ENCODE measurements around the gene FAM209B.
"Not testable (repeated sequence)": the region's sequence is repeated elsewhere in the genome, so short reads cannot be mapped to it uniquely, and the experiment has no call there.

Gene FAM209B, protein sequence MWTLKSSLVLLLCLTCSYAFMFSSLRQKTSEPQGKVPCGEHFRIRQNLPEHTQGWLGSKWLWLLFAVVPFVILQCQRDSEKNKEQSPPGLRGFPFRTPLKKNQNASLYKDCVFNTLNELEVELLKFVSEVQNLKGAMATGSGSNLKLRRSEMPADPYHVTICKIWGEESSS

DNA sequence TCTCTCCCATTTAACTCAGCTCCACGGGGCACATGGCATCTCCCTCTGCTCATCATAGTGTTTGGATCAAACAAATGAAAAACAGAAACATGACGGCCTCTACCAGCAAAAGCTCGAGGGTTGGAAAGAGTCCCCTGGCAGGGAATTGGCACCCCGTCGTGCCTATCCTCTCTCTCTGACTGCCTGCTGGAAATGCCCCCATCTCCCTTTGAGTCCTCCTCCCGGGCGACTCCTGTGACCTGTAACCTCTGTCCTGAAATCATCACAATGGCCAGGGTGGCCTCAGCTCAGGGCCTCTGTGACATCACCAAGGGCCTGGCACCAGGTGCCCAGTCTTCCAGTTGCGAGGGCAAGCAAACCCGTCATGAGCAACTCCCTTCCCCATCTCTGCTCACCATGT is at the start of gene FAM209B:
Gene FAM209B (plus strand): TSS at position 301 of the 400 bp plus-strand sequence. CDS start 96 bp downstream, at position 397.
- not testable (repeated sequence) for DNase-seq

DNA sequence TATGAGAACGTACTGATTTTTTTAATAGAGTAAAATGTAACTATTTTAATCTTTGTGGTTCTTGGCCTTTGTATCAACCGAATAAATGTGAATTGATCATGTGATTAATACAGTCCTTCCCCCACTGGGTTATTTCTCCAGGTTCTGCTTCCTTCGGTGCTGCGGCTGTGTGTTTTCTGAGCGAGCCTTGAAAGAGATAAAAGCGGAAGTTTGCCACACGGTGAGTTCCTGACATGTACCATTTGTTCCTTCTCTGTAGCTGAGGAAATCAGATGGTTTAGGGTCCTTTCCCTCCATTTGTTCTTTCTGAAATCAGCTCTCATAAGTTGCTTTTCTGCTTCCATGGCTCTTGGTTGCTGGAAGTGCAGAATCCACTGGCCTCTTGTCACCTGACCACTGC is 49.1 kb upstream of the FAM209B start:
- no peak for DNase-seq

DNA sequence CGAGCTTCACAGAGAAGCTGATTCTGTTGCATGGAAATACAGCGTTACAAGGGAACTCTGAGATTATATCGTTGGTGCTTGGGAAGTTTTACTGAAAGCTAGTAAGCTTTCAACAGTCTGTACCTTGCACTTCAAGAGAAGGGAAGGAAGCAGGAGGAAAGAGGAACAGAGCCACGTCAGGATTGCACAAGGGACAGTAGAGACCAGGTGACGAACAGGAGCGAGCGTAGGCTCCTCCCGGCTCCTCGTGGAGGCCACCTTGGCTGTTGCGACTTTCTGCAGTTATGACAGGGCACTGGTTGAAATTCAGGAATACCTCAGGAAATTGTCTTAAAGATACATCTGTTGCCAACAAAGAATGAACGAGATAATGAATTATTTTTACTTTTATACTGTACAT is 45.8 kb upstream of the FAM209B start:
- no peak for DNase-seq

DNA sequence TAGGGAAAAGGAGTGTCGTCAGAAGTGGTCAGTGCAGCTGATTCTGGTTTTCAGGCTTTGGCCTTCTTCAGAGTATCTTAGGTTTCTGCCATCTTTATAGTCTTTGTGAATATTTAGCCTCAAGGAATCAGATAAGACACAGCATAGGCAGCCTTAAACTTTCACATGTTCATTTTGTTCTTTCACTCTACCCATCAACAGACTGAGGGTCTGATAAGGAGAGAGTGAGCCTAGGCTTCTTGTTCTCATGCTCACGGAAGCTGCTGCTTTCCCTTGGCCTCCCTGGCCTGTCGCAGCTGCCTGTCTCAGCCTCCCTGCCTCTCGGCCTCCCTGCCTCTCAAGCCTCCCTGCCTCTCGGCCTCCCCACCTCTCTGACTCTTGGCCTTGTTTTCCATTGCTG is 44.5 kb upstream of the FAM209B start:
- DNase-seq, result no peak

DNA sequence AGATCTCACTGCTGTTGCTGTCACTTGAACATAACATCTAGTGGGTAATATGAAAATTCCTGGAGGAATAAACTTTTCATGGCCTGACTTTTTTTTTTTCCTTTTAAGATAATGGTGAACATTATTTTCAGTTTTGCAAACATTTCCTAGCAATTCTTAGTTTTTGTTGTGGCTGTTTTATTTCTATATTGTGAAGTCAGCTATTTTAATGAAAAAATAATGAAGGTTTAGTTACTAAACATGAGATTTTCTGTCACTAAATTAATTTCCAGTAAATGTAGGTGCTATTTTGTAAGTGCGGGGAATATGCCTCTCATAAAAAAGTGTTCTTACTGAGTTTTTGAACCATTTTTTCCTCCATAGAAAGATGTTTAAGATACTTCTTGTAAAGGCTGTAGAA is 31.9 kb upstream of the FAM209B start:
- no peak for DNase-seq

DNA sequence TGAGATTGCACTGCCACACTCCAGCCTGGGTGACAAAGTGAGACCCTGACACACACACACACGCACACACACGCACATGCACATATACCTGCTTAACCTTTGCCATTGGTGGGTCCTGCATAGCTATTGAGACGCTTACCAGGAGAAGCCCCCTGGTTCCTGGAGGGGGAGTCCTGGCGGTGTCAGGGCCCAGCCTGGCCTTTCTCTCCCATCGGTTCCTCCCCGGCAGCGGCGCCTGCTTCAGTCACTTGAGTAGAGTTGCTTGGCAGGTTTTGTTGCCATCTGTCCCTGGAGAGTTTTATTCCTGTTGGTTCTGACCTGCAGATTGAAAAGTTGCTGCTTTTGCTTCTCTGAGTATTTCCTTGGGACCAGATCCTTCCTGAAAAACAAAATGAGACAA is 29.1 kb upstream of the FAM209B start:
- DNase-seq, result no peak

DNA sequence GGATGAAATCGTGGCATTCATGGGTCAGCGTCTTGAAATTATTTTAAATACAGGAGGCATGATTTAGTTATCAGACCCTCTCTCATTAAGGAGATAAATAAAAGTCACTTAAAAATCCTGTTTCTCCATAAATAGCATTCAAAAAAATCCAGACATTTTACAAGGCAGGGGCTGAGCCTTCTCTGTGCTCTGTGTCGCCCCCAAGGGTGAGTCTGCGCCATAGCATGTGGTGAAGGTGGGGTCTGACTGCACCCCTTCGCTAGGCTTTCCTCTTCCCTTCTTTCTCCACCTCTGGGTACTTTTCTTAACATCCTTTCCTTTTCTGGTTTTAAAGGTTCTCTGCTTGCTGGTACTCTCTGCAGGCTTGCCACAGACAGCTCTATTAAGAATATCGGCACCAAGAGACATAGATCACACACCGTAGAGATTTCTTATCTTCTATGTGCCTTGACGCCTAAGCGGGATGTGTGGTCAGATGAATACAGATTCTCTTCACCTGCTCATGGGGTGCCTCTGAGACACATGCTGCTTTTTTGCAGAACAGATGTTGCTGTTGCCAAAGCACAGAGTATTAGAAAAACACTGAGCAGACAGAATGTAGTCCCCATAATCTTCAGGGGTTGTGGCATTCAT is 28.6 kb upstream of the FAM209B start:
- no peak for DNase-seq

DNA sequence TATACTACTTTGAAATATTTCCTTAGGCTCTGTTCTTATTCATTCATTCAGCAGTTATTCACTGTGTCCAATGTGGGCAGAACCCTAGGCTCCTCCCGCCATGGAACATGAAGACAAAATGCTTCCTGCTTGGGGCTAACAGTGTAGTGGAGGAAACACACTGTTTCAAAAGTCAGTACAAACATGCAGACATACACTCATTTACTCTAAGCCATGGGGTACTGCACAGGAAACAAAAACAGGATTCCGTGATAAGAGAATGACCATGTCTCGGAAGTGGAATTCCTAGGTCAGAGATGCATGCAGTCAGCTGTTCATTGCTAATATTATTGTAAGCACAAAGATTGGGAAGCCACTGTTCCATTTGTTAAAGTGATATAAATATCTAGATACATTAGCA is 26.9 kb upstream of the FAM209B start:
- no peak for DNase-seq

DNA sequence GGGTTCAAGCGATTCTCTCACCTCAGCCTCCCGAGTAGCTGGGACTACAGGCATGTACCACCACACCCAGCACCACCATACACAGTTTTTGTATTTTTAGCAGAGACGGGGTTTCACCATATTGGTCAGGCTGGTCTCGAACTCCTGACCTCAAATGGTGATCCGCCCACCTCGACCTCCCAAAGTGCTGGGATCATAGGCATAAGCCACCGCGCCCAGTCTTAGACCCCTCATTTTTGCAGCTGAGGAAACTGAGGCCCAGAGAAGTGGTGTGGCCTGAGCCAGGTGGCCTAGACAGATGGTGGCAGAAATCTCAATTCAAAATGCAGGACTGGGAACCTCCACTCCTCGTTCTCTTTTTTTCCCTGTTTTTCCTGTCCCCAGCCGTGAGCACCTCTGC is 21.1 kb upstream of the FAM209B start:
- DNase-seq, result no peak

DNA sequence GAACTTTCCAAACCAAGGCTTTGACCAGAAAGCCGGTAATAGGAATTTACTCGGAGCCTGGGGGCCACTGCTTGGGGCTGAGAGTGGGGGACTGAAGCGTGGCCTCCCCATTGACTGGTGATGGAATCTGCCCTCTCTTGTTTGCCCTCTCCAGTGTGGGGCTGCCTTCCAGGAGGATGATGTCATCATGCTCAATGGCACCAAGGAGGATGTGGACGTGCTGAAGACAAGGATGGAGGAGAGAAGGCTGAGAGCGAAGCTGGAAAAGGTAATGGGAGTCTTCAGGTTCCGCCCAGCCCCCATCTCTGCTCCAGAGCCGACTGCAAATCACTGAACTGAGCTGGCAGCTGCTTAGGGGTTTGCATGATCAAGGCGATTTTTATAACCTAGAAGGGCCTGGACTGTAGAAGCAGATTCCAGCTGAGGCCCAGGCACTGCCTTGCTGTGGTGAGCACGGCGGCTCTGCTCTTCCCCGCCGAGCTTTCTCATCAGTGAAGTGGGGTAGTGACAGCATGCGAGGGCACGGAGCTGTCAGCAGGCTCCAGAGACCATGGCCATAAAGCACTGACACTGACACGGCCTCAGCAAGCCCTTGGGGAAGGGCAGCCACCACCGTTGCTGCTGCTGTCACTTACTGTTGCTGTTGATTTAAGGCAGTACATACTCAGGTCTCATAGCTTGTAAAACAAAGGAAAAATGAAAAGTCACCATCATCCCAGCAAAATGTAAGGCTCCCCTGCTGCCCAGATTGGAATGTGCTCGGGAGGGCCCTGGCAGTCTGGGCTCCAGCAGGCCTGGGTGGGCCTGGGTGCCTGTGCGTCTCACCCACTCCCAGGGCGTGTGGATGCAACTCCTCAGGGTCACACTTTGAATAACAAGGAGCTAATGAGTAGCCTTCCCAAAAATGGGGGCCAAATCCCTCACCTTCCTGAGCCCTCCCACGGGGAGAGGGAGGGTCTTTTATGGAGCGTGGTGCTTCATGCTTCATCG is 19.6 kb upstream of the FAM209B start:
- no peak for DNase-seq

DNA sequence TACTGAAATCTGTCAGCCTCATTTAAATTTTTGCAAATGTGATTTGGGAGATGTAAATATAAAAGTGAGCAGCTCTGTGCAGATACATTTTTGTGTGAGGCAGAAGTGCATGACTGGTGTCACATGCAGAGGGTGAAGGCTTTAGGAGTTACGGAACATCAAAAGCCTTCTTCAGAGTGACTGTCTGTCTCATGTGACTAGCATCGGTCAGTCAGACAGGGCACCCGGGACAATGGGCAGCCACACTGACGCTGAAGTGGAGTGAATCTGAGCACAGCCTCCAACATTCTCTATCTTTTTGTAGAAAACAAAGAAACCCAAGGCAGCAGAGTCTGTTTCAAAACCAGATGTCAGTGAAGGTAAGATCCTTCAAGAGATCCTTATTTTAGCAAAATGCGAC is 16.4 kb upstream of the FAM209B start:
- DNase-seq, result no peak

DNA sequence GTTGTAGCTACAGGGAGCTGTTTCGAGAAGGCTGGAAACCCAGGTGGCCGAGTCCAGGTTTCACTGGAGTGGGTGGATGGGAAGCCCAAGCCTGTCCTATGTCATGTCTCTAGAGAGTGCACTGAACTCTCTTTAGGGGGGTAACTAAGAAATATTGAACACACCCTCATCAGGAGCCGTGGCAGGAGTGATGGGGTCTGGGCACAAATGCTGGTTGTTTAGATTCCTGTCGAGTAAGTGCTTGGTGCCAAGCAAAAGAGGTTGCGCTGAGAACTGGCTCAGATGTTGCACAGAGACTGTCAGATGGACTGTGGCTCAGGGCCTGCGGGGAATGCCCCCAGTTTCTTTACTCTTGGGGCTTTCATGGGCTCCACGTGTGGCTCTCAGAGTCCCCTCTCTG is 15.8 kb upstream of the FAM209B start:
- no peak for DNase-seq

DNA sequence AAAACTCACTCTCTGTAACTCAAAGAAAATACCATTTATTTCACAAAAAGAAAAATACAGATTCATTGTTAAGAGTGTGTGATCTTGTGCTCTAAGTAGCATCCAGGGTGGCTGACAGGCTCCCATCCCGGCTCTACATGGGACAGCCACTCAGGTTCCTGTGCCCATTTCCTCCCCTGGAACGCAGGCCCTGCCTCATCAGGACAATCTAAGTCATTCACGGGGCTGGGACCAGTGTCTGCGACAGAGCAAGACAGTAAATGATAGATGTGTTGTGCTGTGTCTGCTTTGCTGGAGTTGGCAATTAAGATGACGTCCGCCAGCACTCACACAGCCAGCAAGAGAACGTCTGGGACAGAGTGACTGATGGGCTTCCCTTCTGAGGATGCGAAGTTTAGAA is 15.4 kb upstream of the FAM209B start:
- no peak for DNase-seq

DNA sequence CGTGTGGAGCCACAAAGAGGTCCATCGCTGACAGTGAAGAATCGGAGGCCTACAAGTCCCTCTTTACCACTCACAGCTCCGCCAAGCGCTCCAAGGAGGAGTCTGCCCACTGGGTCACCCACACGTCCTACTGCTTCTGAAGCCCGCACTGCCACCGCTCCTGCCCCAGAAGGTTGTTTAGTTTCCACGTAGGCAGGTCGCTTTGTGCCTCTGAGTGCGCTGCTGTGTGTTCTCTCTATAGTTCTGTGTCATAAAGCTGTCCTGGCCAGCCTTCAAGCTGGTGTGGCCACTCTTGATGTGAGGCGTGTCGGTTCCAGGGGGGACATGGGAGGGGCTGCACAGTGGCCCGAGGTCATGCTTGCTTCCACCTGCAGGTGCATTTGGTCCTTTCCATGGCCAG is 14.9 kb upstream of the FAM209B start:
- DNase-seq, result no peak

DNA sequence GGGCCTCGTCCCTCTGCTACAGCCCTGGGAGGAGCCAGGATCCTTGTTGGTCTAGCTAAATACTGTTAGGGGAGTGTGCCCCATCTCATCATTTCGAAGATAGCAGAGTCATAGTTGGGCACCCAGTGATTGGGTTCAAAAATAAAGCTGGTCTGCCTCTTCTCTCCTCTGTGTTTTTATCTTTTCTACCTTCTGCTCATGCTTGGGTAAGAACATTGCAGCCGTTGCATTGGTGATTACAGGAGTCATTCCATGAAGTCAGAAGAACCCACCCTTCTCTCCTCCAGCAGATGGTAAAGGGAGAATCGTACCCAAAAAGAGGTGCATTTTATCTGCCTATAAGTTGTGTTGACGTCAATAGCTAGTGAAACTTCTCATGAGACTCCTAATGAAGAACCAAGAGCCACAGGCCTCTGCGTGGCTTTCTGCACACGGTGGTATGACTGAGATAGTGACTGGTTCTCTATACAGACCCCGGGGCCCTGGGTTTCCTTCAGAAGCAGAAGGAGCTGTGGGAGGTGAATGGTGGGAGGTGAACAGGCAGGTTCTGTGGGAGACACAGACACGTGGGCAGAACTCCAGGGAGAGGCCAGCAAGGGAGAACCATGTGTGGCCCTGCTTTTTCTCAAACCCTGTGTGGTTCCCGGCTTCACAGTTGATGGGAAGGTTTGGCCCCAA is 14.2 kb upstream of the FAM209B start:
- no peak for DNase-seq

DNA sequence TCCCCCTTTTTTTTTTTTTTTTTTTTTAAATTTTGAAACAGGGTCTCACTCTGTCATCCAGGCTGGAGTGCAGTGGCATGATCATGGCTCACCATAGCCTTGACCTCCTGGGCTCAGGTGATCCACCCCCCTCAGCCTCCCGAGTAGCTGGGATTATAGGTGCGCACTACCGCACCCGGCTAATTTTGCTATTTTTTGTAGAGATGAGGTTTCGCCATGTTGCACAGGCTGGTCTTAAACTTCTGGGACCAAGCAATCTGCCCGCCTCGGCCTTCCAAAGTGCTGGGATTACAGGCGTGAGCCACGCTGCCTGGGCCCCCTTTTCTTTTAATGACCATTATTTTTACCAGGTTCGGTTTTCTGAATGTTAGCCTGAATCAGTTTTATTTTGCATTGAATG is 13.5 kb upstream of the FAM209B start:
- no peak for DNase-seq

DNA sequence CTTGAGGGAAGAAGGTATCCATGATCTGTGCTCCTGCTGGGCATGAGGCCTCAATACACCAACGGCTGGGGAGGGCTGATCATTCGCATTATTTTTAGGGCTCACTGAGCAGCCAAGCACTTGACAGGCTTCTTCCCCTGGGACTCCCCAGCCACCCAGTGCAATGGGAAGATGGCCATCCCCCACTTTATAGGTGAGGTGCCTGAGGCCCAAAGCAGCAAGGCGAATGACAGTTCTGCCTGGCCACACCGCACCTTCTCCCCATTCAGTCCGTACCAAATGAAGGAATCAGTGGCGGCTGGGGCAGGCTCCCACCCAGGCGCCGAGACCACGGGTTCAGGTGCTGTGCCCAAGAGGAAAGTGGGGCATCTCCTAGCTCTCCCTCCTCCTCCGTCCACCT is 12.9 kb upstream of the FAM209B start:
- no peak for DNase-seq

DNA sequence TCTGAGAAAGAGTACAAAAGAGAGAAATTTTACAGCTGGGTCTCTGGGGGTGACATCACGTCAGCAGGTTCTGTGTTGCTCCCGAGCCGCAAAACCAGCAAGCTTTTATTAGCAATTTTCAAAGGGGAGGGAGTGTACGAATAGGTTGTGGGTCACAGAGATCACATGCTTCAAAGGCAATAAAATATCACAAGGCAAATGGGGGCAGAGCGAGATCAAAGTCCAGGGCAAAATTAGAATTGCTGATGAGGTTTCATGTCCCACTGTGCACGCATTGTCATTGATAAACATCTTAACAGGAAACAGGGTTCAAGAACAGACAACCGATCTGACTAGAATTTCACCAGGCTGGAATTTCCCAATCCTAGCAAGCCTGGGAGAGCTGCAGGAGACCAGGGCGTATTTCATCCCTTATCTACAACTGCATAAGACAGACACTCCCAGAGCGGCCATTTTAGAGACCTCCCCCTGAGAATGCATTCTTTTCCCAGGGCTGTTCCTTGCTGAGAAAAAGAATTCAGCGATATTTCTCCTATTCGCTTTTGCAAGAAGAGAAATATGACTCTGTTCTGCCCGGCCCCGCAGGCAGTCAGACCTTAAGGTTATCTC is 12.2 kb upstream of the FAM209B start:
- not testable (repeated sequence) for DNase-seq

DNA sequence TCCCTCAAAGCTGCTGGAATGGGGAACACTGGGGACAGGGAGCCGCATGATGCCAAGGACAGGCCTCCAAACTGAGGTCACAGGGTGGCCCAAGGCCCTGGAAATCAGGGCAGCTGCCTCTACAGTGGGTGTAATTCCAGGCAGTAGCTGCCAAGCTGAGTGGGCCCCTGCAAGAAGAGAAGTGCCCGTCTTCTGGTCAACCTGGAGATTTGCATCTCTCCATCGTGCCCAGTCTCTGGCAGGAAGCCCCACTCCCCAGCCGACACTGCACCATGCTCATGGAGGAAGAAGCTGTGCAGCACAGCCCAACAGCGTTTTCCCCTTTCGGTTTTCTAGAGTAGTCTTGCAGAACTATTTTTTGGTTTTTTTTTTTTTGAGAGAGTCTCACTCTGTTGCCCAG is 10.7 kb upstream of the FAM209B start:
- no peak for DNase-seq

DNA sequence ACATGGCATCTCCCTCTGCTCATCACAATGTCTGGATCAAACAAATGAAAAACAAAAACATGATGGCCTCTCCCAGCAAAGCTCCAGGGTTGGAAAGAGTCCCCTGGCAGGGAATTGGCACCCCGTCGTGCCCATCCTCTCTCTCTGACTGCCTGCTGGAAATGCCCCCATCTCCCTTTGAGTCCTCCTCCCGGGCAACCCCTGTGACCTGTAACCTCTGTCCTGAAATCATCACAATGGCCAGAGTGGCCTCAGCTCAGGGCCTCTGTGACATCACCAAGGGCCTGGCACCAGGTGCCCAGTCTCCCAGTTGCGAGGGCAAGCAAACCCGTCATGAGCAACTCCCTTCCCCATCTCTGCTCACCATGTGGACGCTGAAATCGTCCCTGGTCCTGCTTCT is 8.6 kb upstream of the FAM209B start, which contains the start of gene FAM209A:
Gene FAM209A (plus strand): TSS at position 301 of the 400 bp plus-strand sequence. CDS start 65 bp downstream, at position 366.
- not testable (repeated sequence) for DNase-seq

DNA sequence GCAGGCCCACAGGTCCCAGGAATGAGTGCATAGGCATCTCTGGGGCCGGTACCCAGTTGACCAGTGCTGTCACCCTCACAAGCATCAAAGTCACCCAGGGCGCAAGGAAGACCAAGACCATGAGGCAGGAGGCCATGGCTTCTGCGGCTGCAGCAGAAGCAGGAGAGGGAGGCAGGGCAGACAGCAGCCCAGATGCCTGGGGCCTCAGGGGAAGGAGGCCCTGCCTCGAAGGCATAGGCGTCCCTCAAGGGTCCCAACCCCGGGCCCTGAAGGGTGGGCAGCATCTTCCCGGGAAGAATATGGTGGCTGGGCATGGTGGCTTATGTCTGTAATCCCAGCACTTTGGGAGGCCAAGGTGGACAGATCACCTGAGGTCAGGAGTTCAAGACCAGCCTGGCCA is 5.5 kb upstream of the FAM209B start:
- DNase-seq, result no peak

DNA sequence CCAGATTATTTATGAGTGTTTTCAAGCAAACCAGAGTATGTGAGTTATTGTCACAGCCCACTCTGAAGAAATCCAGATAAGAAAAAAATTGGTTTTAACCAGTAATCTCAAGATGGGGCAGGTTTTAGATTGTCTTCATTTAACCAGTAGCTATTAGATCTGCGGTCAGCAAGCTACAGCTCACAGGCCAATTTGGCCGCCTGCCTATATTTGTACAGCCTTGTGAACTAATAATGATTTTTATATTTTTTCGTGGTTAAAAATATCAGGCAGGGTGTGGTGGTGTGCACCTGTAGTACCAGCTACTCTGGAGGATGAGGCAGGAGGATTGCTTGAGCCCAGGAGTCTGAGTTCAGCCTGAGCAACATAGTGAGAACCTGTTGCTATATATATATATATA is 5.0 kb downstream of the FAM209B start:
- DNase-seq, result no peak

DNA sequence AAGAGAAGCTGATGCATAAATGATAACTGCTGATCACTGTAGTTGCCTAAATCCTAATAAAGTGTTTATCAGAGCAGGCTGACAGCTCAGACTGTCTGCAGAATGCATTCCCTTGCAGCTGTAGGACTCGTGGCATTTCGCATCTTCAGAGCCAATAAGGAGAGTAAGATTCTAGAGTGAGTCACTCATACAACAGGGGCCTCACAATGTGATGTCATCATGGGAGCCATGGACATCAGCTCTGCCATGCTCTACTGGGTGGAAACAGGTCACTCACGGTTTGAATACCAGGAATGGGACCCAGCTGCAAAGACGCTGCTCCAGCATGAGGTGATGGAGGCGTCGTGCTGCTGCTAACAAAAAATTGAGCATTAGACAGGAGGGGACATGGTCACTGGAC is 7.4 kb downstream of the FAM209B start:
- DNase-seq, result no peak

Data from NK-92 treated with Interleukin-12 subunit alpha and Interleukin-12 subunit beta, amount 100 ng/mL, for 24 hours (cell line).